Fibroblast of villous mesenchyme (primary cell): ENCODE data around the gene NSD1. TPM values are rescaled to one million over a fixed set of nuclear protein-coding genes. Genes with fewer than 3 reads are reported as not detected.
"Not testable (repeated sequence)": the region's sequence is repeated elsewhere in the genome, so short reads cannot be mapped to it uniquely, and the experiment has no call there.

ENCODE experiments used
- DNase-seq: peaks from one replicate; pipeline ENCODE4 v3.0.0-alpha.2; 2010; ENCODE audit warnings: low read depth
- H3K4me3 ChIP-seq: 2 replicates; pipeline ENCODE4 v1.5.1; 2011; ENCODE audit warnings: low read depth, mild to moderate bottlenecking, low read length
- total RNA-seq: library from RNA; depleted of rRNA; stranded (reverse); fragments of >200 nt; gene quantifications from 2 replicates; pipeline ENCODE4 v1.2.3, GENCODE V29; 2012
- TF ChIP-seq, protein P1 (sequence below): IDR thresholded peaks from 2 replicates; pipeline ENCODE4 v1.5.1; 2012; ENCODE audit warnings: low read depth, mild to moderate bottlenecking, low read length; ENCODE audit not compliant: insufficient read depth

Gene NSD1
- total RNA-seq, 1 donor = 70.0 TPM

DNA sequence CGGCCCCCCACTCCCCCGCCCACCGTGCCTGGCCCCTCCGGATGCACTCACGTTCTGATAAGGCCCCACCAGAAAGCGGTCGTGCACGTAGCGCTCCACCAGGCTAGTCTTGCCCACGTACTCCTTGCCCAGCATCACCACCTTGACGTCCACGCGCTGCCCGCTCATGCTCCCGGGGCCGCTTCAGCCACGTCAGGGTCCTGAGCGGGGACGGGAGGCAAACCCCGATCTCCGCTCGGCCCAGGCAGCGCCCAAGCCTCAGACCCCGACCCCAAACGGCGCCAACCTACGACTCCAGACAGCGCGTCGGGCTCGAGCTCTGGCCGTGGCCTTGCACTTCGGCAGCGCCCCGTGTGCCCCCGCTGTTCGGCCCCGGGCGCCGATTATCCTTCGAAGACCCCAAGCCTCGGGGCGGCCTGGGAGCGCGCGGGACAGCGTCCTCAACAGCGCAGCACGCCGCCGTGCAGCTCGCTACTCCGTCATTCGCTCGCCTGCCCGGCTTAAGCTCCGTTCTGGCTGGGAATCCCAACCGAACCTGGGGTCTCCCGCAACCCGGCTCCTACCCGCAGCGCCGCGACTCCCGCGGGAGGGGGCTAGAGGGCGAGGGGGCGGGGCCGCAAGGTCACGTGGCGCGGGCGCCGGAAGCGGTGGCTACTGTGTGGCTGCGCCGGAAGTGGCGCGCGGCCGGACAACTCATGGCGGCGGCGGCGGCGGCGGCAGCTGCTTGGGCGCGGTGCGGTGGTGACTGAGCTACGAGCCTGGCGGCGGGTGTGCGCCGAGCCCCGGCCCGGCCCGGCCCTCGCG, 169.8 kb downstream of the NSD1 start, which contains the start of the genes PRELID1 and RAB24:
Gene PRELID1 (plus strand): TSS at position 679 of the 804 bp plus-strand sequence. CDS start 187 bp downstream, outside the sequence.
Gene RAB24 (minus strand): TSS at position 599 of the 804 bp plus-strand sequence. CDS start 431 bp downstream, at position 168.
- DNase-seq = peak; percentile 85
- TF ChIP-seq, protein P1, sequence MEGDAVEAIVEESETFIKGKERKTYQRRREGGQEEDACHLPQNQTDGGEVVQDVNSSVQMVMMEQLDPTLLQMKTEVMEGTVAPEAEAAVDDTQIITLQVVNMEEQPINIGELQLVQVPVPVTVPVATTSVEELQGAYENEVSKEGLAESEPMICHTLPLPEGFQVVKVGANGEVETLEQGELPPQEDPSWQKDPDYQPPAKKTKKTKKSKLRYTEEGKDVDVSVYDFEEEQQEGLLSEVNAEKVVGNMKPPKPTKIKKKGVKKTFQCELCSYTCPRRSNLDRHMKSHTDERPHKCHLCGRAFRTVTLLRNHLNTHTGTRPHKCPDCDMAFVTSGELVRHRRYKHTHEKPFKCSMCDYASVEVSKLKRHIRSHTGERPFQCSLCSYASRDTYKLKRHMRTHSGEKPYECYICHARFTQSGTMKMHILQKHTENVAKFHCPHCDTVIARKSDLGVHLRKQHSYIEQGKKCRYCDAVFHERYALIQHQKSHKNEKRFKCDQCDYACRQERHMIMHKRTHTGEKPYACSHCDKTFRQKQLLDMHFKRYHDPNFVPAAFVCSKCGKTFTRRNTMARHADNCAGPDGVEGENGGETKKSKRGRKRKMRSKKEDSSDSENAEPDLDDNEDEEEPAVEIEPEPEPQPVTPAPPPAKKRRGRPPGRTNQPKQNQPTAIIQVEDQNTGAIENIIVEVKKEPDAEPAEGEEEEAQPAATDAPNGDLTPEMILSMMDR = peak; percentile 25

GRCh38 chr5:177303925-177304391, 170.4 kb downstream of the NSD1 start:
- no peak for DNase-seq
- H3K4me3 ChIP-seq = peak overlapping the region; percentile 91
- TF ChIP-seq, protein P1 = no peak

More for the DNA sequence above, 169.8 kb downstream of the NSD1 start, which contains the start of the genes PRELID1 and RAB24:
- H3K4me3 ChIP-seq = peak within 1 kb of the TSS; percentile 91

GRCh38 chr5:177304392-177305119, 171.0 kb downstream of the NSD1 start:
- no peak for DNase-seq
- TF ChIP-seq, protein P1 = no peak
- H3K4me3 ChIP-seq = peak overlapping the region; percentile 91

- not testable (repeated sequence) for H3K4me3 ChIP-seq, DNase-seq
These were observed 172.6 kb downstream of the NSD1 start for GRCh38 chr5:177306103-177306640.

DNA sequence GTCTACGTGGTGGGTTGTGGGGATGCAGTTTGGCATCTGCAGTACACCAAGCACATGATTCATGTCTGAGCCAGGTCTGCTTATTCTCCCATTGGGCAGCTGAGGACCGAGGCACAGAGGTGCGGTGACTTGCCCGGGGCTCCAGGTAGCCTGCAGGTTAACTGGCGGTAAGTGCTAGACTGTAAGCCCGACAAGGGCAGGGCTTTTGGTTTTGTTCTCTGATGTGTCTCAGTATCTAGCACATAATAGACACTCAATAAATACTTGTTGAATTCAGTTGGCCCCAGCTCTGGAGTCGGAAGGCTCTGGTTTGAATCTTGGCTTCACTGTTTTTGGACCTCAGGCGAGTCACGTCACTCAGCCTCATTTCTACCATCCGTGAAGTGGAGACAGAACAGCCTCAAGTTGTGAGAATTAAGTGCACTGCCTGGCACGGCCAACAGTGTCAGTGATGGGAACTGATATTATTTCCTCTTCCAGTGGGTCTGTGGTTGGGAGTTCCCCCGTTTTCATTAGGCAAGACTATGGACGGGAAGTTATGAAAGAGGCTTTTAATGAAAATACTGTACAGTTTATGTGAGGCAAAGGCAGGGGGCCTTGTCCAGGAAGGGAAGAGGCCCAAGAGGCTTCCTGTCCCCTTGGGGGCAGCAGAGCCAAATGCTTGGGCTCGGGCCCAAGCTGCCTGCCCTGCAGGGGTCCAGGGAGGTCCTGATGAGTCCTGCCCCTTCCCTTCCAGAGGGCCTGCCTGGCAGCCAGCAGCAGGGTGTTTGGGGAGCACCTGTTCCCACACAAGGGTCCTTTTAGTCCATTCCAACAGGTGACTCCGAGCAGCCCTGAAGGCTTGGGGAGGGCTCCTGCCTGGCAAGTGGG, 173.3 kb downstream of the NSD1 start:
- DNase-seq = no peak
- no peak overlapping the region for H3K4me3 ChIP-seq
- TF ChIP-seq, protein P1 = no peak

- TF ChIP-seq, protein P1 = no peak
- no peak for DNase-seq
These were observed 174.2 kb downstream of the NSD1 start for GRCh38 chr5:177307544-177308363.

More at GRCh38 chr5:177307544-177308363, 174.2 kb downstream of the NSD1 start:
- H3K4me3 ChIP-seq = no peak overlapping the region
